ENCODE measurements around the gene YIF1B.

YIF1B gene

GRCh38 chr19:38303517-38304351 is 12.0 kb downstream of the YIF1B start, which contains the start of gene C19orf33:
Gene C19orf33, plus strand, starts transcription at chr19:38304251. Its CDS starts 11 bp downstream, at chr19:38304262.
- no peak for DNase-seq

DNA sequence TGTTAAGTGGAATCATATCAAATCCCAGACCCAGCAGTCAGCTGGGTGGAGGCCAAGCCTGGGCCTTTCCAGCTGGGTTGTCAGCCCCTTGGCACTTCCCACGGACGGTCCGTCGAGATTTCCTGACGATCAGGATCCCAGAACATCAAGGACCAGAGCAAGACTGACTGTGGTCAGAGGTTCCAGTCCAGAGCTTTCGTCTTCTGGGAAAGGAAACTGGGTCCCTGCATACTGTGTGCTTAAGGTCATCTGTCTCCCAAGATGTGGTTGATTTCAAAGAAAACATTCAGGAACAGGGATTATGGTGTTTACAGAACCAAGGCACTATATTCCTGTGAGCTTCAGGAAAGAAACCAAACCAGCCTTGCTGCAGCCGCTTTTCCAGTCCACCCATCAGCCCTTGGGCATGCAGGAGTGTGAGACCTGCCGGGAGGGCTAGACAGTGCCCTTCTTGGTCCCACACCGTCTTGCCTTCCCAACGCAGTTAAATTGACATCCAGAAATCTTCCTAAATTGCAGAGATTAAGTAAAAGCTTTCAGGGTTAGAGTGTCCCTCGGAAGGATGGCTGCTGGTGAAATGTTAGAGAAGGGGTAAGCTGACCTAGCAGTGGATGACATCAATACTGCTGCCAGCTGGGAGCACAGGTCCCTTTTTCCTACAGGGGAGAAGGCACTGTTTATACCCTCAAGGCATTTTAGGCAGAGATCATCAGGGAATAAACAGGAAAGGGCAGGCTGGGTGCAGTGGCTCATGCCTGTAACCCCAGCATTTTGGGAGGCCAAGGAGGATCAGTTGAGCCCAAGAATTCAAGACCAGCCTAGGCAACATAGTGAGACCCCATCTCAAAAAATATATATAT is 16.7 kb downstream of the YIF1B start:
- no peak for DNase-seq

DNA sequence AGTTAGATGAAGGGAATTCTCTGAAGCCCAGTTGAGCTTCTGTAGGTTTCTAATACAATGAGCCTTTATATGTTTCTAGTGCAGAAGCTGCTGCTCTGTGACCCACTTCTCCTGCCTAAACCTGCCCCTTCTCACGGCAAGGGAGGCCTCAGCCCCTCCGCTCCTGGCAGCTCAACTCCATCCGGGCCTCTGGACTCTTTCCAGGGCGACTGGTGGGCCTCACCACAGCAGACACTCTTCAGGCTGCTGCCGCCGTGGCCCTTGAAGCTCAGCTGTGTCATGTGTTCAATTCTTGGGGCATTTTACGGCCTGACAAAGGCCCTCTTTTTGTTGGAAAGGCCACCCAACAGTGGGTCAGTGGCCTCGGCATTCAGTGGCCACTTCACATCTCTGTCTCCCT is 21.7 kb downstream of the YIF1B start:
- DNase-seq: no peak

- DNase-seq: no peak
Measured at GRCh38 chr19:38293281-38293680, 22.5 kb downstream of the YIF1B start.

- no peak for DNase-seq
Measured at GRCh38 chr19:38291855-38292254, 23.9 kb downstream of the YIF1B start.

GRCh38 chr19:38290631-38291147 is 25.1 kb downstream of the YIF1B start:
- DNase-seq: no peak

- DNase-seq: no peak
Measured at GRCh38 chr19:38289955-38290354, 25.8 kb downstream of the YIF1B start.

- no peak for DNase-seq
Measured at GRCh38 chr19:38288123-38288855, 27.5 kb downstream of the YIF1B start.

GRCh38 chr19:38287604-38288003 is 28.1 kb downstream of the YIF1B start:
- peak; percentile 13 to 47 for DNase-seq

- no peak for DNase-seq
Measured at GRCh38 chr19:38285567-38285966, 30.2 kb downstream of the YIF1B start.

DNA sequence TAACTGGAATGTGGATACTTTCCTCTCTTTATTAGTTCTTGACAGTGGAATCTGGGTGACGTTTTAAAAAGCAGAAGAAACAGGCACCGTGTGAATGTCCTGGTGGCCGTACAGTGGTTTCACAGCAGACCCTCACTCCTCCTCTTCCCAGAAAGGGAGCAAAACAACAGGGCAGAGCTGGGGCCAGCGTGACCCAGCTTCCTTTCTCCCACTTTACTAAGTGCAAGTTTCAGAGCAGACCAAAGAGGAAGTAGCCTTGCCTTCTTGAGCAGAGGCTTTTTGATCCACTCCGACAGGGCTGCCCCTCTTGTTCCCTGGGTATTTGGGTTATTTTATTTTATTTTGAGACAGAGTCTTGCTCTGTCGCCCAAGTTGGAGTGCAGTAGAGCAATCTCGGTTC is 31.3 kb downstream of the YIF1B start:
- DNase-seq: no peak

DNA sequence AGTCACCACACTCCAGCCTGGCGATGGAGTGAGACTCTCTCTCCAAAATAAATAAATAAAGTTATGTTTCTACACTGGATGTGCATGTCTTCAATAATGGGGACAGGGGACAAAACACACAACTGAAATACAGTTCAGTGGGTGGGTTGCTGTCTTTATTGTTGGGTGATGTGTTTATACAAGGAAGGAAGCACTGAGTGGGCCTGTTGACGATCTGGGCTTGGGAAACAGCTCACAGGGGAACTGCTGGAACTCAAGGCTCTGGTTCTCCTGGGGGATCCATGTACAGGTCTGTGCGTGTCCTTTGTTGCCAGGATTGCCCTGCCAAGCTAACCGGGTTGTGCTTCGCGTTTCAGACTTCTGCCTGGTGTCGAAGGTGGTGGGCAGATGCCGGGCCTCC is 32.5 kb downstream of the YIF1B start:
- no peak for DNase-seq

DNA sequence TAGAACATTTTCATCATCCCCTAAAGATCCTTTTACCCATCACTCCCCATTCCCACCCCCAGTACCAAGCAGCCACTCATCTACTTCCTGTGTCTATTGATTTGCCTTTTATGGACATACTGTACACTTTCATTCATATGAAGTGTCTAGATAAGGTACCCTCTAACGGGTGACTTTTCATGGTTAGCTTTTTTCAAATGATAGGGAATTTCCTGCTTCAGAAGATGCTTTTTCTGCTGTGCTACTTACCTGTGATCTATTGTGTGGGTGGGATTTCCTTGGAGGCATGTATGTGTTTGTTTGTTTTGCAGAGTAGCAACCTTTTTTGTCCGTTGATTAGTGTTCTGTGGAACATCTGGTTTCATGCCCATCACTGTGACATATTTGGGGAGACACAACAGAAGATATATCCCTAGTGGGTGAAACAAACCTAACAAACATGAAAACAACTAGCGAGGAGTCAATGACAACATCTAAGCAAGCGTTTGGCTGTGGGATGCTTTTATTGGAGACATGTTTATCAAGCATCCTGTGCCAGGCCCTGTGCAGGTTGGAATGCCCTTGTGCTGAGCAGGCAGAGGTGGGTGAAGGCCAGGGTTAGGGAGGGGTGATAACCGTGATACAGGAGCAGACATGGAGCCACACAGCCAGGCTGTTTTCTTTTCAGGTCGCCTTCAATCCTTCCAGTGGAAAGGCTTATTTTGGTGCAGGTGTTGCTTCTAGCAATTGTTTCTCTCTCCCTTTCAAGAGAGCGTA is 33.8 kb downstream of the YIF1B start:
- DNase-seq: peak in 1 of 2 donors; percentile 36

- DNase-seq: no peak
Measured at GRCh38 chr19:38280030-38280921, 35.5 kb downstream of the YIF1B start.

- no peak for DNase-seq
Measured at GRCh38 chr19:38278751-38279150, 37.0 kb downstream of the YIF1B start.

- DNase-seq: no peak
Measured at GRCh38 chr19:38277969-38278680, 37.6 kb downstream of the YIF1B start.

- DNase-seq: no peak
Measured at GRCh38 chr19:38277549-38277948, 38.2 kb downstream of the YIF1B start.

DNA sequence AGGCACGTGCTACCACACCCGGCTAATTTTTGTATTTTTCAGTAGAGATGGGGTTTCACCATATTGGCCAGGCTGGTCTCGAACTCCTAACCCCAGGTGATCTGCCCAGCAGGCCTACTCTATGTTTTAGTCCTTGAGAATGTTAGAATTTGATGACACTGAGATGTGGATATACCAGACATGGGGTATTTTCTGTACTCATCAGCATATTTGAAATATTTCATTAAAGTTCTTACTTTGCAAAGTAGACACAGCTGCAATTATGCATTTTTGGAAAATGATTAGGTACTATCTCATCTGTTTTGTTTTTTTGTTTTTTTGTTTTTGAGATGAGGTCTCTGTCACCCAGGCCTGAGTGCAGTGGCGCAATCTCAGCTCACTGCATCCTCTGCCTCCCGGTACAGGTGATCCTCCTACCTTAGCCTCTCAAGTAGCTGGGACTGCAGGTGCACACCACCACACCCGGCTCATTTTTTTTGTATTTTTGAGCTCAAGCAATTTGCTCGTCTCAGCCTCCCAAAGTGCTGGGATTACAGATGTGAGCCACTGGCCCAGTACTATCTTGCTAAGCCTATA is 38.7 kb downstream of the YIF1B start:
- DNase-seq: no peak

DNA sequence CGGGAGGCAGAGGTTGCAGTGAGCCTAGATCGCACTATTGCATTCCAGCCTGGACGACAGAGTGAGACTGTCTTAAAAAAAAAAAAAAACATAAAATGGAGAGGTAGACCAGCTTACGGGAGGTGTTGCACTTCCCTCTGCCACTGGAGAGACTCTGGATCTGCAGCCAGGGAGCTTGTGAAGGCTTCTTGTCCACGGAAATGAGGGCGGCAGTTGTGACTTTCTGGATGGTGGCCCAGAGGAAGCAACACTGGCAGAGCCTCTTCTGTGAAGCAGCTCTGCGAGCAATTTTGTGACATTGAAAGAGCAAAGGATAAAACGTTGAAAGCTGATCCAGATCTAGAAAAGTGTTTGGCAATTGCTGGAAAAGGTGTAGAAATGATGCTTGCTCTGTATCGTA is 41.0 kb downstream of the YIF1B start:
- DNase-seq: no peak

GRCh38 chr19:38273499-38273898 is 42.2 kb downstream of the YIF1B start:
- no peak for DNase-seq
